GM18861 (cell line): ENCODE results near the gene FAF2.

ENCODE experiments used
- ATAC-seq: cut with Tn5 transposase; IDR thresholded peaks from one replicate; pipeline ENCODE4 v1.9.1; 2021; ENCODE audit not compliant: unreplicated experiment

FAF2 gene

DNA sequence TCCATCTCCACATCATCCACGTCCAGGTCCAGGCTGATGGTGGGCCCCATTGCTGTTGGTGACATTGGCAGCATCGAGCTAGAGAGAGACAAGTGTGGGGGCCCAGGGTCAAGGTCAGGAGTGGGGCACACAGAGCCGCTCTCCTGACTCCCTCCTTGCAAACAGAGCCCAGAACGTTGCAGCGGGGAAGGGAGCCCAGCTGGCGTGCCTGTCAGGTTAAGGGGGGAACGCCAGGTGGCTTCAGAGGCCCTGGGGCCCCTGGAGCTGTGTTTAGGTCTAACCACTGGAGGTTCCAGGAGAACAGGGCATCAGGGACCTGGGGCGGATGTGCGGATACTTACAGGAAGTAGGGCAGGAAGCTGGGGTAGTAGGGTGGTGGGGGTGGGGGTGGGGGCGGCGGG, 81.6 kb downstream of the FAF2 start:
- ATAC-seq, result no peak

- no peak for ATAC-seq
Observed at GRCh38 chr5:176530393-176530982, 82.3 kb downstream of the FAF2 start.

GRCh38 chr5:176530983-176531901, 83.1 kb downstream of the FAF2 start:
- ATAC-seq, result no peak

GRCh38 chr5:176531902-176532493, 83.8 kb downstream of the FAF2 start:
- ATAC-seq, result no peak

GRCh38 chr5:176532795-176533194, 84.6 kb downstream of the FAF2 start:
- ATAC-seq, result no peak

DNA sequence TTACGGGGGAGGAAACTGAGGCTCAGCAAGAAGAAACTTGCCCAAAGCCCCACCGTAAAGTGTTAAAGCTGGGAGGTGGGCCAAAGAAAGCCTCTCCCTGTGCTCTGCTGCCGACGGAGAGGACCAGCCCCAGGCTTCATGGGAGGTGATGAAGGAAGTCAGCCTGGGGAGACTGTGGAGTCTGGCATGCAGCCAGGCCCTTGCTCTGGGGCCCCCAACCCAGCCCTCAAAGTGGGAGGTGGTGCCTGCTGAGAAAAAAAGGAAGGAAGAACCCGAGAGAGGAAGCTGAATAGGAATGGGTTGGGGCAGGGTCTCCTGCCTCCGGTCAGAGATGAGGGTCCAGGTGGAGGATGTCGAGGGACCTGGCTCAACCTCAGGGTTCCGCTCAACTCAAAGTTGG, 85.2 kb downstream of the FAF2 start:
- ATAC-seq, result no peak

GRCh38 chr5:176533894-176534611, 85.9 kb downstream of the FAF2 start:
- no peak for ATAC-seq

GRCh38 chr5:176534640-176535039, 86.5 kb downstream of the FAF2 start:
- ATAC-seq, result no peak

- ATAC-seq, result no peak
Observed at GRCh38 chr5:176535101-176535663, 87.0 kb downstream of the FAF2 start.

- ATAC-seq, result no peak
Observed at GRCh38 chr5:176535664-176536131, 87.5 kb downstream of the FAF2 start.

DNA sequence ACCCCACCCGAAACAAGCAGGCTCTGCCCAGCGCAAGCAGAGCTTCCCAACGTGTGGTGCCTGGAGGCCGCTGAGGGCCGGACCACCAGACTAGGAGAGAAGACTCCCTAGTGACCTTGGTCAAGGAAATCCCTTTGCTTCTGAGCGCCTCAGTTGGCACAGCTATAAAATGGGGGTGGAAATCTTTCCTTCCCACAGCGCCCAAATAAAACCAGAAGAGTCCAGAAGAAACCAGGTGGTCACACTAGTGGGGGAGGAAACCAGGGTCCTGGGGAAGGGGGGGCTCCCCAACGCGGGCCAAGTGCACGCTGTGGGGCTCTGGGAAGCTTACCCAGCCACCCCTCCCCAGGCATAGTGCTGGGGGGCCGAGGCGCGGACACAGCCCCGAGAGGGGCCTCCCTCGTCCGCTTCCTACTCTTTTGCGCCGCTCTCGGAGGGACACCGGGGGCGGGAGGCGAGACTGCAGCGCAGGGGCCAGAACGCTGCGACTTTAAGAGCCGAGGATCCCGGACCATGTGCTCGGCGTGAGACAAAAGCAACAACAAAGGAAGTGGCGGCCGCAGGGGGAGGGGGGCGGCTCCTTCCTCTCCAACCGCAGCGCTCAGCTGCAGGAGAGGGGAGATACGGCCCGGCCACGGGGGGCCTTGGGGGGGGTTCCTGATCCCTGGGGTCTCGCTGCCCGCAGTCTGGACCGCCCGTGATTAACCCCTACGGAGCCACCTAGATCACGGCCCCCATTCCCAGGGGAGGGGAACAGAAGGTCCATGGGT, 88.1 kb downstream of the FAF2 start:
- no peak for ATAC-seq

DNA sequence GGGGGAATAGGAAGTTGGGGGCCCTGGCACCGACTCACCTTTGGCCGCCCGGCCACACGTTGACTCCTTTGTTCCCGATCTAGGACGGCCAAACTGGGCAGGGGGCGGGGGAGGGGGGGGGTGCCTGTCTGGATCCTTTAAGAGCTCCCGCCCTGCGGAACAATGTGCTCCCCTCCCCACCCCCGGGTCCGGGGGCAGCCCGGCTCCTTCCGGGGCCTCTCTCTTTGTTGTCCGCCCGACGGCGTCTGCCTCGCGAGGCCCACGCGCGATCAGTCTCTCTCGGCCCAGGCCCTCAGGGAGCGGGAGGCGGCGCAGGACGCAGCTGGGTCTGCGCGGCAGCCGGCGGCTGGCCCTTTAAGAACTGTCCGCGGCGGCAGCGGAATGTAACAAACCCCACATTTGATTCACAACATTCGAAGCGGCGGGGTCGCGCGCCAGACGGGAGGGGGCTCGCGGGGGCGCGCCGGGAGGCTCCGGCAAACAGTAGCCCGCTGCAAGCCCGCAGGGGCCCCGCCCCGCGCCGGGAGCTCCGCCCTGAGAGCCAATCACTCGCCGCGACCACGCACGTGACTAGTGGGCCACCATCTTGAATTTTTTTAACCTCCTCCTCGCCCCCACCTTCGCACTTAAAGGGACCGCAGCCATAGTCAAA, 88.8 kb downstream of the FAF2 start, which contains the start of gene RNF44:
RNF44 (minus strand) TSS at position 501 of the 652 bp plus-strand sequence. CDS start 4,930 bp downstream, outside the sequence.
- ATAC-seq, result peak; percentile 42

DNA sequence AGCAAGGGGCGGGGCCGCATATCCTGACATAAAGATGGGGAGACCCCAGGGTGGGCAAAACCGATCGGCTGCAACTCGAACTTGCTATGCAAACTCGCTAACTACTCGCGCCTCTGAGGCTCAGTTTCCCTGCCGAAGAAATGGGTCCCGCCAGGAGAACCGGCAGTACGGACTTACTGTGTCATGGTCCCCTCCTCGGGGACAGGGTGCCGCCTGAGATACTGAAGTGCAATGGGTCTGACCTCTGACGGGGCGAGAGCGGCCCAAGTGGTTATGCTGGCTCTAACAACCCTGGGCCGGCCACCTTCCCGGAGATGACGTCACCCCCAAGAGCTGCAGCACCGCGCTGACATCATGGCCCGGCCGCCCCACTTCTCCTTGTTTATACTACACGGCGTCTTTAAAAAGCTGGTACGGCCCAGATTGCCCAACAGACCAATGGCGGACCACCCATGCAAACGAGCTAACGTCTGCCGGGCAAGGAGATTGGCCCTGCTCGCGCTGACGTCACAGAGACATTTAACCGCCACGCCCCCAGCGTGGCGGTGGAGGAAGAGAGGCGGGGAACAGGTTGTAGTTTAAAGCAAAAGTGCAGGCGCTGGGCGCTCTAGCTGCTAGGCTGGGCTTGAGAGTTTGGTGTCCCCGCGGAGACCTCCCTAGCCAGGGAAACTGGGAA, 89.5 kb downstream of the FAF2 start:
- peak; percentile 56 for ATAC-seq

DNA sequence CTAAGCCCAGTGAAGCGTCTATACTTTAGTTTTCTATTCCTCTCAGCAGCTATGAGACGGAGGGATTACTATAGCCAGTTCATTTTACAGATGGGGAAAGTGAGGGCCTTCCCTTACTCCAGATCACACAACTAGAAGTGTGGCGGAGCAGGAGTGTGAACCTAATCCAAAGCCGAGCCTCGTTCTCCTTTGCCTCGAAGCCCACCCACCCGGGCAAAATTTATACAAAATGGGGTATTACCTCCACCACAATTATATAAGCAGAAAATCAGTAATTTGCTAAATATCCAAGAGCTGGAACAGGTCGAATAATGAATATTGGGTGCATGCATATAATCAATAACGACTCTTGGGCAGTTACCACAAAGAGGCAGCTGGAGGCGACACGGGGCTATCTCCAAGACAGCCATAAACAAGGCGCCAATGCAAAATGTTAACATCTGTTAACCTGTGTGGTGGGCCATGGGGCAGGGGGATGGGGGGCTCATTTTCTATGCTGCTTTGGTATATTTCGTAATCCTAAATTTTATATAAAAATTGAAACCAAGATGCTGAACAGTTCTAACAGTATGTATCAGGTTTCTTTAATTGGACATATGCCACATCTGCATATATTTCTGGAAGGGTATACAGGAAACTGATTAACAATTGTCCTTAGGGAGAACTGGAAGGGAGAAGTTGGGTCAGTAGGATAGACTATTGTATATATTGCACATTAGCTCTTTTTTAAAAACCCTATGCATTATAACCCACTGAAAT, 90.2 kb downstream of the FAF2 start:
- no peak for ATAC-seq

DNA sequence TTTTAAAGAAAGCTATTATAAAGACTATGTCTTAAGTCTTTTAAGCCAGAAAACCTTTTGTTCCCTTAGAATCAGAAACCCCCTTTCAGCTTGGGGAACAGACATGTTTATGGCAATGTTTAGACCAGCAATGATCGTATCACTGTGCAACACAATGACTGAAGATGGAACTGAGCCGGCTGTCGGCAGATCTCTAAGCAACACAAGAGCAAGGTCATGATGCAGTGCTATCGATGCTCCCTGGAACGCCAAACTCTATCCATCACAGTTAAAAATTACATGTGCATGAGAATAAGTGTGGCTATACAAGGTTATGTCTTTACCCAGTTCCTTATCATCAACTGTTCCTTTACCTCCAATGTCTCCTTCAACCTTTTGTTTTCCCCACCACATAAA, 90.8 kb downstream of the FAF2 start:
- ATAC-seq, result no peak

GRCh38 chr5:176540476-176540899, 92.3 kb downstream of the FAF2 start:
- no peak for ATAC-seq

- no peak for ATAC-seq
Observed at GRCh38 chr5:176540956-176541337, 92.8 kb downstream of the FAF2 start.
